ENCODE measurements around the gene TEAD2.

- no peak for TF ChIP-seq POLR2A (IDR thresholded peaks at IDR 0.05)
- TF ChIP-seq, protein P1, sequence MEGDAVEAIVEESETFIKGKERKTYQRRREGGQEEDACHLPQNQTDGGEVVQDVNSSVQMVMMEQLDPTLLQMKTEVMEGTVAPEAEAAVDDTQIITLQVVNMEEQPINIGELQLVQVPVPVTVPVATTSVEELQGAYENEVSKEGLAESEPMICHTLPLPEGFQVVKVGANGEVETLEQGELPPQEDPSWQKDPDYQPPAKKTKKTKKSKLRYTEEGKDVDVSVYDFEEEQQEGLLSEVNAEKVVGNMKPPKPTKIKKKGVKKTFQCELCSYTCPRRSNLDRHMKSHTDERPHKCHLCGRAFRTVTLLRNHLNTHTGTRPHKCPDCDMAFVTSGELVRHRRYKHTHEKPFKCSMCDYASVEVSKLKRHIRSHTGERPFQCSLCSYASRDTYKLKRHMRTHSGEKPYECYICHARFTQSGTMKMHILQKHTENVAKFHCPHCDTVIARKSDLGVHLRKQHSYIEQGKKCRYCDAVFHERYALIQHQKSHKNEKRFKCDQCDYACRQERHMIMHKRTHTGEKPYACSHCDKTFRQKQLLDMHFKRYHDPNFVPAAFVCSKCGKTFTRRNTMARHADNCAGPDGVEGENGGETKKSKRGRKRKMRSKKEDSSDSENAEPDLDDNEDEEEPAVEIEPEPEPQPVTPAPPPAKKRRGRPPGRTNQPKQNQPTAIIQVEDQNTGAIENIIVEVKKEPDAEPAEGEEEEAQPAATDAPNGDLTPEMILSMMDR (IDR thresholded peaks at IDR 0.05), result no peak
Observed at GRCh38 chr19:49395581-49396407, 33.6 kb upstream of the TEAD2 start.

Measured in body of pancreas (tissue), 4 donors.